K562 (cell line): Measurements from ENCODE around the gene PPP2R5A. TPM values are rescaled to one million over a fixed set of nuclear protein-coding genes. Genes with fewer than 3 reads are reported as not detected.

Experiments
- E2F3 ChIP-seq: fragments of 250-450 bp; sonication (Bioruptor Pico); IDR thresholded peaks from 2 replicates; pipeline ENCODE4 v1.4.0; 2020; ENCODE audit warnings: mild to moderate bottlenecking
- IFI16 ChIP-seq: fragments of 250-450 bp; sonication (Bioruptor Pico); IDR thresholded peaks from 2 replicates; pipeline ENCODE4 v2.1.2; 2022; ENCODE audit warnings: mild to moderate bottlenecking, inconsistent platforms
- JUNB ChIP-seq: fragments of 450-650 bp; formaldehyde crosslinking; conservative IDR thresholded peaks from 2 replicates; pipeline ENCODE4 v1.4.0; 2020; ENCODE audit warnings: mild to moderate bottlenecking
- NCOA4 ChIP-seq: fragments of 450-650 bp; IDR thresholded peaks from 2 replicates; pipeline ENCODE4 v1.6.1; 2018; ENCODE audit warnings: mild to moderate bottlenecking; ENCODE audit not compliant: partially characterized antibody
- NR2C1 ChIP-seq, 2 experiments: fragments of 450-650 bp; IDR thresholded peaks; 2 replicates each; pipeline ENCODE4 v1.6.1; 2017; ENCODE audit warnings: mild to moderate bottlenecking in 2 of 2, antibody characterized with exemption in 1 of 2, inconsistent platforms in 1 of 2, missing compliant biosample characterization in 1 of 2, missing genetic modification characterization in 1 of 2
- NR3C1 ChIP-seq: sonication (generic); formaldehyde crosslinking; IDR thresholded peaks from 2 replicates; pipeline ENCODE4 v1.8.1; 2022; ENCODE audit warnings: missing genetic modification reagents
- SIRT6 ChIP-seq: IDR thresholded peaks from one replicate; pipeline ENCODE4 v1.6.1; 2012; ENCODE audit warnings: low read depth, mild to moderate bottlenecking, control low read depth, inconsistent platforms, low read length, moderate library complexity
- SMAD1 ChIP-seq: fragments of 150-350 bp; IDR thresholded peaks from 2 replicates; pipeline ENCODE4 v1.6.1; 2014; ENCODE audit warnings: low read length, low read depth; ENCODE audit not compliant: partially characterized antibody
- STAT5B ChIP-seq: fragments of 250-450 bp; sonication (Bioruptor Pico); IDR thresholded peaks from 2 replicates; pipeline ENCODE4 v1.8.0; 2021; ENCODE audit warnings: mild to moderate bottlenecking, inconsistent platforms
- TAF15 ChIP-seq: fragments of 200-400 bp; formaldehyde crosslinking; IDR thresholded peaks from 2 replicates; pipeline ENCODE4 v1.6.1; 2017; ENCODE audit warnings: mild to moderate bottlenecking, low read depth, low read length, moderate library complexity
- ZNF445 ChIP-seq: fragments of 250-450 bp; sonication (Bioruptor Pico); IDR thresholded peaks from 2 replicates; pipeline ENCODE4 v1.4.0; 2020; ENCODE audit warnings: low read depth, mild to moderate bottlenecking, moderate library complexity
- ZNF668 ChIP-seq: fragments of 250-450 bp; sonication (Bioruptor Pico); IDR thresholded peaks from 2 replicates; pipeline ENCODE4 v1.8.0; 2022; ENCODE audit warnings: mild to moderate bottlenecking, inconsistent platforms
- ZNF830 ChIP-seq: fragments of 250-450 bp; sonication (Bioruptor Pico); IDR thresholded peaks from 2 replicates; pipeline ENCODE4 v1.5.0; 2021; ENCODE audit warnings: mild to moderate bottlenecking
- polyA plus RNA-seq, 8 experiments: library from polyadenylated mRNA; depleted of rRNA in 4 of 8; stranded (reverse) in 5 of 8; unstranded in 3 of 8; fragments of >200 nt; fragmentation: Nextera tagmentation in 2 of 8; fragmentation: Illumina TruSeq in 1 of 8; extraction: Ambion mirVana in 2 of 8; extraction: Trizol in 1 of 8; gene quantifications; 2 replicates each; pipeline versions ENCODE4 v1.2.1 to v1.2.3, GENCODE V29; 2011 to 2014; ENCODE audit warnings: inconsistent platforms in 1 of 8, missing spikeins in 1 of 8
- total RNA-seq, 7 experiments: library from RNA; depleted of rRNA in 6 of 7; stranded (reverse); fragments of >200 nt in 6 of 7; fragmentation: Illumina TruSeq in 2 of 7; extraction: Trizol in 2 of 7; gene quantifications; 2 replicates each; pipeline versions ENCODE4 v1.2.1 to v1.2.3, GENCODE V29; 2011 to 2021; ENCODE audit warnings: low replicate concordance in 1 of 7
- TF ChIP-seq, protein P1 (sequence below): fragments of 250-450 bp; sonication (Bioruptor Pico); IDR thresholded peaks from 2 replicates; pipeline ENCODE4 v1.5.1; 2021; ENCODE audit warnings: mild to moderate bottlenecking
- TF ChIP-seq, protein P2 (sequence below): fragments of 450-650 bp; IDR thresholded peaks from 2 replicates; pipeline ENCODE4 v1.6.1; 2018; ENCODE audit warnings: mild to moderate bottlenecking, low read depth; ENCODE audit not compliant: partially characterized antibody
- TF ChIP-seq, protein P3 (sequence below), 2 experiments: IDR thresholded peaks in 1 of 2; conservative IDR thresholded peaks in 1 of 2; 2 replicates each; pipeline ENCODE4 v1.6.1; 2016; ENCODE audit warnings: low read depth in 2 of 2, mild to moderate bottlenecking in 1 of 2, missing compliant biosample characterization in 1 of 2, missing genetic modification characterization in 1 of 2, moderate library complexity in 1 of 2
- TF ChIP-seq, protein P4 (sequence below), 2 experiments: fragments of 450-650 bp in 1 of 2; IDR thresholded peaks; 2 replicates each; pipeline ENCODE4 v1.6.1; 2011 to 2017; ENCODE audit warnings: low read depth in 2 of 2, antibody characterized with exemption in 1 of 2, borderline replicate concordance in 1 of 2, low read length in 1 of 2, mild to moderate bottlenecking in 1 of 2, mixed read lengths in 1 of 2; ENCODE audit not compliant: control insufficient read depth in 1 of 2

The PPP2R5A gene
- total and polyA plus RNA-seq, 9 of the 15 experiments (the other 6 are each of a cell fraction or from before 2014, with no cell fraction given): 26.9 to 106 (median 64.3) TPM

DNA sequence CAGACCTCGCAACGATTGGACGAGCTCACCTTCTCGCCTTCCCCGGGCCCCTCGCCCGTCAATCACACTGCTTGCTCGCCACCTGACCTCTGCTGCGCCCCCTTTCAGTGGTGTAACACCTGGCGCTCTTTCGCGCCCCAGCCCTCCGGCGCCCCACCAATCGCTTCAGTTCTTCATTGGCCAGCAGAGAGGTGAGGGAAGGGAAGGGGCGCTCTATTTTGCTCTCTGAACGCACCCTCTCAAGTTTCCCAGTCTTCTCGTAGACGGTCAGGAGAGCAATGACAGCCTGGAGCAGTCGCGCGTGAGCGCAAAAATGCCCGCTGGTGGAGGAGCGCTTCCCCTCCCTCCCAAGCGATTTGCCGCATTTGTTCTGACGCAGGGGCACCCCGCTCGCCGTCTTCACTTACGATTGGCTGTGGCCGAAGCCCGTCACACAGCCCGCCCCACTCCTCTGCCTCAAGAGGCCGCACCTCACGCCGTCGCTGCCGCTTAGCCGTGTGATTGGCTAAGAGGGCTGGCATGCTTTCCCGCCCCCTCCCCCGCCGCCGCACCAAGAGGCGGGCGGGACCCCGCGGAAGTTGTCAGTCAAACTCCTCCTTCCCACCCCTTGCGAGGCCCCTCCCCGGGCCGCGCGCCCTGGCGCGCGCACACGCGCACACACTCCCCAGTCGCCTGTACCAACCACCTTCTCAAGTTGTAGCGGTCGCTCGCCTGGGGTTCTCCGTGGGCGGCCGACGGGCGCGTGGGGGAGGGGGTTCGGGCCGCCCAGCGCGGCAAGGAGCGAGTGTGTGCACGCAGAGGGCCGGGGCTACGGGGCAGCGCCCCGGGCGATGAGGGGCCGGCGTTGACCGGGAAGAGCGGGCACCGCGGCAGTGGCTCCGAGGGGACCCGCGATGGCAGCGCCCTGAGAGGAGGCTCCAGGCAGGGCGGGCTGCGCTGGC lies at the start of gene PPP2R5A (continued):
- peak; percentile 53 for TF ChIP-seq SMAD1
- no peak for TF ChIP-seq STAT5B (CRISPR knock-in tag)
- no peak for TF ChIP-seq ZNF668
- no peak for TF ChIP-seq ZNF830 (CRISPR knock-in tag)
- TF ChIP-seq, protein P1, sequence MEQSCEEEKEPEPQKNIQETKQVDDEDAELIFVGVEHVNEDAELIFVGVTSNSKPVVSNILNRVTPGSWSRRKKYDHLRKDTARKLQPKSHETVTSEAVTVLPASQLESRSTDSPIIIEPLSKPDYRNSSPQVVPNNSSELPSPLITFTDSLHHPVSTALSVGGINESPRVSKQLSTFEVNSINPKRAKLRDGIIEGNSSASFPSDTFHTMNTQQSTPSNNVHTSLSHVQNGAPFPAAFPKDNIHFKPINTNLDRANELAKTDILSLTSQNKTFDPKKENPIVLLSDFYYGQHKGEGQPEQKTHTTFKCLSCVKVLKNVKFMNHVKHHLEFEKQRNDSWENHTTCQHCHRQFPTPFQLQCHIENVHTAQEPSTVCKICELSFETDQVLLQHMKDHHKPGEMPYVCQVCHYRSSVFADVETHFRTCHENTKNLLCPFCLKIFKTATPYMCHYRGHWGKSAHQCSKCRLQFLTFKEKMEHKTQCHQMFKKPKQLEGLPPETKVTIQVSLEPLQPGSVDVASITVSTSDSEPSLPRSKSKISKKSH: no peak
- no peak for TF ChIP-seq NCOA4
- TF ChIP-seq IFI16 (CRISPR knock-in tag): no peak
- TF ChIP-seq E2F3: peak; percentile 77
- TF ChIP-seq, protein P2, sequence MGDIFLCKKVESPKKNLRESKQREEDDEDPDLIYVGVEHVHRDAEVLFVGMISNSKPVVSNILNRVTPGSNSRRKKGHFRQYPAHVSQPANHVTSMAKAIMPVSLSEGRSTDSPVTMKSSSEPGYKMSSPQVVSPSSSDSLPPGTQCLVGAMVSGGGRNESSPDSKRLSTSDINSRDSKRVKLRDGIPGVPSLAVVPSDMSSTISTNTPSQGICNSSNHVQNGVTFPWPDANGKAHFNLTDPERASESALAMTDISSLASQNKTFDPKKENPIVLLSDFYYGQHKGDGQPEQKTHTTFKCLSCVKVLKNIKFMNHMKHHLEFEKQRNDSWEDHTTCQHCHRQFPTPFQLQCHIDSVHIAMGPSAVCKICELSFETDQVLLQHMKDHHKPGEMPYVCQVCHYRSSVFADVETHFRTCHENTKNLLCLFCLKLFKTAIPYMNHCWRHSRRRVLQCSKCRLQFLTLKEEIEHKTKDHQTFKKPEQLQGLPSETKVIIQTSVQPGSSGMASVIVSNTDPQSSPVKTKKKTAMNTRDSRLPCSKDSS: no peak
- TF ChIP-seq TAF15: no peak
- TF ChIP-seq NR2C1 (IDR thresholded peaks at IDR 0.05): no peak
- TF ChIP-seq NR2C1 (tag; IDR thresholded peaks at IDR 0.05): peak; percentile 38; the same call in 1 of the 2 replicates
- TF ChIP-seq, protein P3, sequence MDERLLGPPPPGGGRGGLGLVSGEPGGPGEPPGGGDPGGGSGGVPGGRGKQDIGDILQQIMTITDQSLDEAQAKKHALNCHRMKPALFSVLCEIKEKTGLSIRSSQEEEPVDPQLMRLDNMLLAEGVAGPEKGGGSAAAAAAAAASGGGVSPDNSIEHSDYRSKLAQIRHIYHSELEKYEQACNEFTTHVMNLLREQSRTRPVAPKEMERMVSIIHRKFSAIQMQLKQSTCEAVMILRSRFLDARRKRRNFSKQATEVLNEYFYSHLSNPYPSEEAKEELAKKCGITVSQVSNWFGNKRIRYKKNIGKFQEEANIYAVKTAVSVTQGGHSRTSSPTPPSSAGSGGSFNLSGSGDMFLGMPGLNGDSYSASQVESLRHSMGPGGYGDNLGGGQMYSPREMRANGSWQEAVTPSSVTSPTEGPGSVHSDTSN (CRISPR knock-in tag; IDR thresholded peaks at IDR 0.05; ENCODE audit: low read depth): peak; percentile 94
- TF ChIP-seq, protein P3 (tag; conservative IDR thresholded peaks at IDR 0.05; ENCODE audit: low read depth): peak; percentile 97
- no peak for TF ChIP-seq SIRT6
- TF ChIP-seq, protein P4, sequence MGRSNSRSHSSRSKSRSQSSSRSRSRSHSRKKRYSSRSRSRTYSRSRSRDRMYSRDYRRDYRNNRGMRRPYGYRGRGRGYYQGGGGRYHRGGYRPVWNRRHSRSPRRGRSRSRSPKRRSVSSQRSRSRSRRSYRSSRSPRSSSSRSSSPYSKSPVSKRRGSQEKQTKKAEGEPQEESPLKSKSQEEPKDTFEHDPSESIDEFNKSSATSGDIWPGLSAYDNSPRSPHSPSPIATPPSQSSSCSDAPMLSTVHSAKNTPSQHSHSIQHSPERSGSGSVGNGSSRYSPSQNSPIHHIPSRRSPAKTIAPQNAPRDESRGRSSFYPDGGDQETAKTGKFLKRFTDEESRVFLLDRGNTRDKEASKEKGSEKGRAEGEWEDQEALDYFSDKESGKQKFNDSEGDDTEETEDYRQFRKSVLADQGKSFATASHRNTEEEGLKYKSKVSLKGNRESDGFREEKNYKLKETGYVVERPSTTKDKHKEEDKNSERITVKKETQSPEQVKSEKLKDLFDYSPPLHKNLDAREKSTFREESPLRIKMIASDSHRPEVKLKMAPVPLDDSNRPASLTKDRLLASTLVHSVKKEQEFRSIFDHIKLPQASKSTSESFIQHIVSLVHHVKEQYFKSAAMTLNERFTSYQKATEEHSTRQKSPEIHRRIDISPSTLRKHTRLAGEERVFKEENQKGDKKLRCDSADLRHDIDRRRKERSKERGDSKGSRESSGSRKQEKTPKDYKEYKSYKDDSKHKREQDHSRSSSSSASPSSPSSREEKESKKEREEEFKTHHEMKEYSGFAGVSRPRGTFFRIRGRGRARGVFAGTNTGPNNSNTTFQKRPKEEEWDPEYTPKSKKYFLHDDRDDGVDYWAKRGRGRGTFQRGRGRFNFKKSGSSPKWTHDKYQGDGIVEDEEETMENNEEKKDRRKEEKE (IDR thresholded peaks at IDR 0.05; ENCODE audit: borderline replicate concordance in 1 of 2, control insufficient read depth in 1 of 2, low read depth in 2 of 2, low read length in 1 of 2): no peak
- no peak for TF ChIP-seq NR3C1
- TF ChIP-seq JUNB (CRISPR knock-in tag): 0 out of 2 replicates have a peak, but pooled peaks have one; percentile 25
- TF ChIP-seq ZNF445: no peak
